ENCODE results near the gene LEAP2.

GRCh38 chr5:132873930-132874271 is 433 bp downstream of the LEAP2 start:
- no peak for TF ChIP-seq CTCF (IDR thresholded peaks at IDR 0.05; ENCODE audit: insufficient read depth, low read length, poor library complexity, severe bottlenecking)
- no peak for TF ChIP-seq EZH2phosphoT487 (conservative IDR thresholded peaks at IDR 0.05; ENCODE audit: low read length)

All from SU-DHL-6 (cell line).